GM10266 (cell line): ENCODE data around the gene DZANK1.

Source experiments
- DNase-seq: peaks from one replicate; pipeline ENCODE4 v3.0.0; 2012; ENCODE audit errors: extremely low spot score
- CTCF ChIP-seq: IDR thresholded peaks from 2 replicates; pipeline ENCODE4 v1.5.1; 2012; ENCODE audit warnings: mild to moderate bottlenecking, low read depth; ENCODE audit not compliant: control insufficient read depth, insufficient read depth; ENCODE audit errors: missing control alignments

The DZANK1 gene

DNA sequence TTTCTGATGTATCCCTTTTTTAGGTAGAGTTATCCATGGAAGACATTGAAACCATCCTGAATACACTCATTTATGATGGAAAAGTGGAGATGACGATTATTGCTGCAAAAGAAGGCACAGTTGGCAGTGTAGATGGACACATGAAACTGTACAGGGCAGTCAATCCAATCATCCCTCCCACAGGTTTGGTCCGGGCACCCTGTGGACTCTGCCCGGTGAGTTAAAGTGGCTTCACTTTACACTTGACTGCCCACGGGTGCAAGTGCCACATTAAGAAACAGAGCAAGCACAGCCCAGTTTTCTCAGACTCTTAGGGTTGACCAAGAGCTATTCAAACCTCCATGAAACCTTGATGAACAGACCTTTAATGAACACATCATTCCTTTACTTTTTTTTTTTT, 14.8 kb upstream of the DZANK1 start:
- DNase-seq, result no peak
- no peak for TF ChIP-seq CTCF

DNA sequence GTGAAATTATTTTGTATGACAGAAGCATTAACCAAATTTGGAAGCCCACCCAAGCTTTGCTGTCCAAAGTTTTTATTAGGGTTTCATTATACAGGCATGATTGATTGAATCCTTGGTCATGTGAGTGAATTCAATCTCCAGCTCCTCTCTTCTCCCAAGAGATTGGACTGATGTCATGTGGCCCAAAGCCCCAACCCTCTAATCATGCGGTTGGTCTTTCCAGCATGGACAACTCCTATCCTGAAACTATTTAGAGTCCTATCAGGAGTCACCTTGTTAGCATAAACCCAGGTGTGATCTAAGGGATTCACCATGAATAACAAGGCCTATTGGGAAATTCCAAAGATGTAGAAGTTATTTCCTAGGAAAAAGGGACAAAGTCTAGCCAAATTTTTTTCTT, 11.0 kb upstream of the DZANK1 start:
- no peak for TF ChIP-seq CTCF
- DNase-seq, result no peak

GRCh38 chr20:18477218-18477617, 10.4 kb upstream of the DZANK1 start:
- DNase-seq, result no peak
- no peak for TF ChIP-seq CTCF

DNA sequence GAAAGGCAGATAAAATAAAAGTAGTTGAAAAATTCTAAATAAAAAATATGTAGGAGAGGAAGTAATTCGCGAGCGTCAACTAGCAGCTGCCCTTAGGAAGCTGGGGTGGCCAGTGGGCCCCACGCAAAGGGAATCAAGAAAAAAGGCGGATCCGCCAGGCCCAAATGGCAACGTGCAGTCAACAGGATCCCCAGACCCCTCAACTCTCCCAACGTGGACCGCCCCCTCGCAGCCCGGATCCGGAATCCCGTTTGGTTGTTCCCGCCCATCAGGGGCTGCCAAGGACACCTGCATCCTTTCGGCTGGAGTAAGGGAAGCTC, 296 bp downstream of the DZANK1 start:
- no peak for DNase-seq
- TF ChIP-seq CTCF, result no peak

DNA sequence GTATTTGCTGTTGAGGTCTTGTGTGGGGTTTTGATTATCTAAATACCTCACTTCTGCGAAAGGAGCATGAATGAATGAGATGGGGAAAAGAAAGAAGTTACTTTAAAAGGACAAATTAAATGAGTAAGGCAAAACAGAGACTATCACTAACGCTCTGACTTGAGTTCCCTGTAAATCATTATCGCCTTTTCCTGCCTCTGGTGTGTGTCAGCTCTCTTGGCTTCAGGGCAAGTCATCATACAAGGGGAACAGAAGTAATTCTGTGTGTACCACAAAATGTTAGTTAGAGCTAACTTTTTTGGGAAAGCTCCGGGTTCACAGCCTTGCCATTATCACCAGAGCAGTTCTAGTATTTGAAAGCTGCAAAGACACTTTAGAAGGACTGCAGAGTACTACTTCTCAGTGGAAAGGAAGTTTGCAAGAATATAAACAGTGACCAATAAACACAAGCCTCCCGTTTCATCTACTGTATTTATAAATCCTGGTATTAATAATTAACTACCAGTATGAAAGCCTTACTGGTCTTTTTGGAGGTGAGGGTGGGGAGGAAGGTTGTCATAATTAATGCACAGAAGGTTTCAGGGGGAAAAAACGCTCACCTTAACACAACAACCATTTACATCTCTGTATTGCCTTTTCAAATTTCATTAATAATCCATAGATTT, 1.2 kb downstream of the DZANK1 start:
- no peak for TF ChIP-seq CTCF
- no peak for DNase-seq

- DNase-seq, result no peak
- no peak for TF ChIP-seq CTCF
Measured at GRCh38 chr20:18456600-18456999, 10.2 kb downstream of the DZANK1 start.

DNA sequence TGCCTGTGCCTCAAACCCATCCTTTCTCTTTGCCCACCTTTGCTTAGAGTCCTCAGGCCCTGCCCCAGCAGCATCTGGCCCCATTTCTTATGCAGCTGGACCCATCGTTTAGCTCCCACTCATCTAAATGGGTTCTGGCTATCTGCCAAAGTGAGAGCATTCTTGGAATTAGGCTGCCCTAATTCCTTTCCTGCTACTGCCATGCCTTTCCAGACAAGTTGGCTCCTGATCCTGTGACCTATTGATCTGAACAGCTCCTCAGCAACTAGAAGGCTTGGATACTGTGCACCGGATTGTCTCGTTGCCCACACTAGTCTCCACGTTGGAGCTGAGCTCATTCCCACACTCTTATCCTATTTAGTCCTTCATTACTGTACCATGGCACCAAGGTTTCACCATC, 22.9 kb downstream of the DZANK1 start:
- TF ChIP-seq CTCF, result no peak
- DNase-seq, result no peak
